GM12878 (cell line): ENCODE data around the gene DTD1. TPM values are rescaled to one million over a fixed set of nuclear protein-coding genes. Genes with fewer than 3 reads are reported as not detected.
"Not testable (repeated sequence)": the region's sequence is repeated elsewhere in the genome, so short reads cannot be mapped to it uniquely, and the experiment has no call there.

ENCODE experiments used
- ATAC-seq: fragments of 200-7000 bp; cut with Tn5 transposase; 3 replicates; pipeline ENCODE4 v1.9.1; 2020; ENCODE audit warnings: mild to moderate bottlenecking, moderate library complexity
- BruUV-seq: library from RNA; stranded (reverse); fragments of 400-500 nt; replicated peaks from 2 replicates; lab custom pipeline; 2021; lab: Mats Ljungman, UMichigan
- CTCF ChIA-PET: fragments of 300-600 bp; sonication (Branson Sonifier 250); formaldehyde crosslinking; extraction: SDS; loops from one replicate; lab custom pipeline; 2021; ENCODE audit warnings: inconsistent platforms; lab: Yijun Ruan, JAX
- POLR2A ChIA-PET: fragments of 350-600 bp; formaldehyde crosslinking; extraction: SDS; loops from one replicate; lab custom pipeline; 2021; ENCODE audit warnings: inconsistent platforms; lab: Charles Lee
- RAD21 ChIA-PET: fragments of 300-600 bp; sonication (Branson Sonifier 250); formaldehyde crosslinking; loops from one replicate; lab custom pipeline; 2023; ENCODE audit warnings: antibody characterized with exemption; ENCODE audit not compliant: unreplicated experiment; lab: Charles Lee
- SMC1A ChIA-PET: fragments of 300-600 bp; sonication (Branson Sonifier 250); formaldehyde crosslinking; loops from one replicate; lab custom pipeline; 2023; ENCODE audit not compliant: unreplicated experiment, uncharacterized antibody; lab: Charles Lee
- DNase-seq: peaks from one replicate; pipeline ENCODE4 v3.0.0-alpha.2; 2011; ENCODE audit warnings: low read depth, low spot score
- FAIRE-seq: peaks from 3 replicates; lab custom pipeline; 2011; peaks lifted over from hg19 to GRCh38; lab: Jason Lieb, UNC
- H2AFZ ChIP-seq: 2 replicates; pipeline ENCODE4 v1.6.0; 2011; ENCODE audit warnings: low read depth, low read length, control low read depth; ENCODE audit not compliant: control insufficient read depth
- H3K27ac ChIP-seq: 2 replicates; pipeline ENCODE4 v1.5.1; 2011; ENCODE audit warnings: control low read depth; ENCODE audit not compliant: control insufficient read depth, insufficient read depth
- H3K27me3 ChIP-seq, 2 experiments: replicated peaks in 1 of 2; 2 replicates each; pipeline versions ENCODE4 v1.6.0 to v1.6.1; 2011; ENCODE audit warnings: low read length in 1 of 2; ENCODE audit not compliant: control insufficient read depth in 2 of 2, insufficient read depth in 2 of 2
- H3K36me3 ChIP-seq, 2 experiments: 2 replicates each; pipeline ENCODE4 v1.5.1; 2011; ENCODE audit warnings: low read length in 1 of 2; ENCODE audit not compliant: control insufficient read depth in 2 of 2, insufficient read depth in 2 of 2
- H3K4me1 ChIP-seq: 2 replicates; pipeline ENCODE4 v1.6.1; 2011; ENCODE audit warnings: mild to moderate bottlenecking, low read length, moderate library complexity, mixed read lengths; ENCODE audit not compliant: control insufficient read depth, insufficient read depth
- H3K4me2 ChIP-seq: 2 replicates; pipeline ENCODE4 v1.6.0; 2011; ENCODE audit warnings: control low read depth; ENCODE audit not compliant: control insufficient read depth, insufficient read depth
- H3K4me3 ChIP-seq: fragments of 200-600 bp; sonication (generic); 2 replicates; pipeline ENCODE4 v1.5.1; 2016
- H3K79me2 ChIP-seq: 2 replicates; pipeline ENCODE4 v1.6.0; 2011; ENCODE audit warnings: low read length; ENCODE audit not compliant: control insufficient read depth, insufficient read depth
- H3K9ac ChIP-seq: 2 replicates; pipeline ENCODE4 v1.8.0; 2011; ENCODE audit warnings: low read length, control low read depth, mixed read lengths; ENCODE audit not compliant: control insufficient read depth, insufficient read depth
- H3K9me3 ChIP-seq: replicated peaks from 3 replicates; pipeline ENCODE4 v1.5.1; 2011; ENCODE audit warnings: mild to moderate bottlenecking, low read length; ENCODE audit not compliant: control insufficient read depth, insufficient read depth
- H4K20me1 ChIP-seq: 2 replicates; pipeline ENCODE4 v1.6.0; 2011; ENCODE audit not compliant: control insufficient read depth, insufficient read depth
- BCL11A ChIP-seq: IDR thresholded peaks from 2 replicates; pipeline ENCODE4 v1.6.1; 2011; ENCODE audit warnings: low read depth, low read length
- CBX5 ChIP-seq: sonication (generic); IDR thresholded peaks from 2 replicates; pipeline ENCODE4 v1.6.1; 2016; ENCODE audit warnings: low read depth, moderate library complexity, mild to moderate bottlenecking, inconsistent platforms
- EP300 ChIP-seq, 2 experiments: fragments of 150-350 bp in 1 of 2; IDR thresholded peaks; 2 replicates each; pipeline ENCODE4 v1.6.1; 2011 to 2012; ENCODE audit warnings: low read depth in 2 of 2, low read length in 2 of 2, borderline replicate concordance in 1 of 2, improper control_type of control experiment in 1 of 2, inconsistent platforms in 1 of 2; ENCODE audit not compliant: control insufficient read depth in 1 of 2
- FOXK2 ChIP-seq: fragments of 450-650 bp; IDR thresholded peaks from 2 replicates; pipeline ENCODE4 v1.6.1; 2017; ENCODE audit warnings: mild to moderate bottlenecking, moderate library complexity
- NR2C2 ChIP-seq: IDR thresholded peaks from 2 replicates; pipeline ENCODE4 v1.6.1; 2011; ENCODE audit warnings: borderline replicate concordance, low read depth; ENCODE audit not compliant: control insufficient read depth, insufficient read length
- PAX5 ChIP-seq: IDR thresholded peaks from 2 replicates; pipeline ENCODE4 v1.6.1; 2011; ENCODE audit warnings: low read depth, low read length, borderline replicate concordance
- PKNOX1 ChIP-seq: fragments of 450-650 bp; IDR thresholded peaks from 2 replicates; pipeline ENCODE4 v1.6.1; 2016; ENCODE audit warnings: mild to moderate bottlenecking
- POLR2A ChIP-seq: IDR thresholded peaks from 2 replicates; pipeline ENCODE4 v1.6.1; 2011; ENCODE audit warnings: low read depth, mild to moderate bottlenecking, low read length
- SMAD5 ChIP-seq: IDR thresholded peaks from 2 replicates; pipeline ENCODE4 v1.6.1; 2016; ENCODE audit warnings: antibody characterized with exemption, low read depth
- SREBF2 ChIP-seq: IDR thresholded peaks from 2 replicates; pipeline ENCODE4 v1.6.1; 2012; ENCODE audit warnings: mild to moderate bottlenecking, low read length
- TCF12 ChIP-seq: IDR thresholded peaks from 2 replicates; pipeline ENCODE4 v1.6.1; 2011; ENCODE audit warnings: low read depth, mild to moderate bottlenecking, low read length
- ZBTB33 ChIP-seq: fragments of 450-650 bp; IDR thresholded peaks from 2 replicates; pipeline ENCODE4 v1.6.1; 2017; ENCODE audit warnings: mild to moderate bottlenecking
- ZNF24 ChIP-seq: fragments of 450-650 bp; IDR thresholded peaks from 2 replicates; pipeline ENCODE4 v1.6.1; 2017; ENCODE audit warnings: antibody characterized with exemption, mild to moderate bottlenecking
- WGBS: methylation state at CpG from one replicate; pipeline ENCODE4 v1.1.6; 2016; ENCODE audit warnings: low lambda C conversion rate; ENCODE audit not compliant: insufficient replicate concordance, insufficient coverage; ENCODE audit errors: missing lambda C conversion rate; 5-methylcytosine and 5-hydroxymethylcytosine counted together
- in situ Hi-C: fragments of 300-500 bp; cut with MboI; formaldehyde crosslinking; loops from 9 replicates; pipeline ENCODE4 v1.14.3; 2018; ENCODE audit warnings: mixed read lengths
- intact Hi-C: fragments of 100-400 bp; cut with micrococcal nuclease; formaldehyde crosslinking; loops from one replicate; pipeline ENCODE4 v1.14.2; 2022; ENCODE audit not compliant: unreplicated experiment
- polyA plus RNA-seq, 11 experiments: library from polyadenylated mRNA; depleted of rRNA in 4 of 11; unstranded in 6 of 11; stranded (reverse) in 5 of 11; fragments of >200 nt; fragmentation: Nextera tagmentation in 4 of 11; fragmentation: Illumina TruSeq in 1 of 11; extraction: Ambion mirVana in 4 of 11; extraction: Trizol in 1 of 11; gene quantifications; 1 replicate in 1 of 11; 2 replicates in 10 of 11; pipeline versions ENCODE4 v1.2.1 to v1.2.3, GENCODE V29; 2011 to 2016; ENCODE audit warnings: inconsistent platforms in 2 of 11, missing spikeins in 2 of 11, low read depth in 1 of 11
- total RNA-seq, 4 experiments: library from RNA; depleted of rRNA in 3 of 4; stranded (reverse); fragments of >200 nt in 3 of 4; fragmentation: Illumina TruSeq in 1 of 4; extraction: Trizol in 1 of 4; gene quantifications; 2 replicates each; pipeline versions ENCODE4 v1.2.1 to v1.2.3, GENCODE V29; 2013 to 2021
- TF ChIP-seq, protein P1 (sequence below): IDR thresholded peaks from 2 replicates; pipeline ENCODE4 v1.6.1; 2012; ENCODE audit warnings: low read depth, low read length, improper control_type of control experiment

DTD1 gene
- total and polyA plus RNA-seq, 10 of the 15 experiments (the other 5 are each of a cell fraction or from before 2014, with no cell fraction given): 24.3 to 99.8 (median 63.3) TPM

GRCh38 chr20:18783385-18783959 is 195.6 kb downstream of the DTD1 start:
- Histone ChIP-seq H3K9me3 (no peaks in the 10 kb centered on the region), H3K36me3 (no peaks in the 10 kb centered on the region), H3K4me1 (no peaks in the 10 kb centered on the region), H3K4me2 (no peak overlapping the region), H3K79me2 (no peaks in the 10 kb centered on the region), H3K27ac (no peak overlapping the region), H3K9ac (no peak overlapping the region), H3K27me3 (no peaks in the 10 kb centered on the region; a peak in 1 of 4 replicates), H2AFZ (no peak overlapping the region), H3K4me3 (no peak overlapping the region), H4K20me1 (no peaks in the 10 kb centered on the region)
- ATAC-seq (no peak), DNase-seq (no peak), FAIRE-seq (no peak)
- intact Hi-C loops (no loop called here), in situ Hi-C loops (no loop called here)
- 72% methylated on average over 5 of the region's 5 CpGs for WGBS
- SMC1A ChIA-PET: no interaction called here
- CTCF ChIA-PET: no interaction called here
- TF ChIP-seq PAX5: no peak
- TF ChIP-seq PKNOX1: no peak
- no peak for TF ChIP-seq NR2C2
- TF ChIP-seq EP300 (IDR thresholded peaks at IDR 0.05; ENCODE audit: borderline replicate concordance in 1 of 2, control insufficient read depth in 1 of 2, low read depth in 2 of 2, low read length in 2 of 2): no peak
- TF ChIP-seq CBX5: no peak
- no peak for TF ChIP-seq ZBTB33
- TF ChIP-seq BCL11A: no peak
- no peak for TF ChIP-seq SMAD5
- no peak for TF ChIP-seq ZNF24
- no peak for TF ChIP-seq SREBF2
- no peak for TF ChIP-seq FOXK2
- no peak for TF ChIP-seq TCF12
- no peak for TF ChIP-seq POLR2A
- TF ChIP-seq, protein P1, sequence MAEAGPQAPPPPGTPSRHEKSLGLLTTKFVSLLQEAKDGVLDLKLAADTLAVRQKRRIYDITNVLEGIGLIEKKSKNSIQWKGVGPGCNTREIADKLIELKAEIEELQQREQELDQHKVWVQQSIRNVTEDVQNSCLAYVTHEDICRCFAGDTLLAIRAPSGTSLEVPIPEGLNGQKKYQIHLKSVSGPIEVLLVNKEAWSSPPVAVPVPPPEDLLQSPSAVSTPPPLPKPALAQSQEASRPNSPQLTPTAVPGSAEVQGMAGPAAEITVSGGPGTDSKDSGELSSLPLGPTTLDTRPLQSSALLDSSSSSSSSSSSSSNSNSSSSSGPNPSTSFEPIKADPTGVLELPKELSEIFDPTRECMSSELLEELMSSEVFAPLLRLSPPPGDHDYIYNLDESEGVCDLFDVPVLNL: no peak
- BruUV-seq: no TSS peak
- RAD21 ChIA-PET: no interaction called here
- POLR2A ChIA-PET: no interaction called here

DNA sequence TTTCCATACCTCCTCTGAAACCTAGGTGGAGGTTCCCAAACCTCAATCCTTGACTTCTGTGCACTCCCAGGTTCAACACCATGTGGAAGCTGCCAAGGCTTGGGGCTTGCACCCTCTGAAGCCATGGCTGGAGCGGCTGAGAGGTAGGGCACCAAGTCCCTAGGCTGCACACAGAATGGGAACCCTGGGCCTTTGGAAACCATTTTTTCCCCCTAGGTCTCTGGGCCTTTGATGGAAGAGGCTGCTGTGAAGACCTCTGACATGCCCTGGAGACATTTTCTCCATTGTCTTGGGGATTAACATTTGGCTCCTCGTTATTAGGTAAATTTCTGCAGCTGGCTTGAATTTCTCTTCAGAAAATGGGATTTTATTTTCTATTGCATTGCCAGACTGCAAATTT is 199.2 kb downstream of the DTD1 start:
- H3K4me3 ChIP-seq, H3K9me3 ChIP-seq, POLR2A ChIA-PET, H3K4me2 ChIP-seq, ATAC-seq, in situ Hi-C loops, H3K79me2 ChIP-seq, SMC1A ChIA-PET, H3K27ac ChIP-seq, H3K27me3 ChIP-seq, H3K9ac ChIP-seq, BruUV-seq, FAIRE-seq, RAD21 ChIA-PET, intact Hi-C loops, CTCF ChIA-PET, H3K36me3 ChIP-seq, H4K20me1 ChIP-seq, DNase-seq, H2AFZ ChIP-seq, H3K4me1 ChIP-seq: not testable (repeated sequence)
- WGBS: 25% methylated on average over 2 of the region's 2 CpGs
